HG03196 (cell line): Measurements from ENCODE around the gene ZNF124.

Source experiments
- ATAC-seq: cut with Tn5 transposase; IDR thresholded peaks from one replicate; pipeline ENCODE4 v1.9.1; 2021; ENCODE audit not compliant: unreplicated experiment

The ZNF124 gene

GRCh38 chr1:247114351-247115140 lies 57.3 kb downstream of the ZNF124 start:
- ATAC-seq = no peak

GRCh38 chr1:247113733-247114271 lies 58.0 kb downstream of the ZNF124 start:
- ATAC-seq = no peak

DNA sequence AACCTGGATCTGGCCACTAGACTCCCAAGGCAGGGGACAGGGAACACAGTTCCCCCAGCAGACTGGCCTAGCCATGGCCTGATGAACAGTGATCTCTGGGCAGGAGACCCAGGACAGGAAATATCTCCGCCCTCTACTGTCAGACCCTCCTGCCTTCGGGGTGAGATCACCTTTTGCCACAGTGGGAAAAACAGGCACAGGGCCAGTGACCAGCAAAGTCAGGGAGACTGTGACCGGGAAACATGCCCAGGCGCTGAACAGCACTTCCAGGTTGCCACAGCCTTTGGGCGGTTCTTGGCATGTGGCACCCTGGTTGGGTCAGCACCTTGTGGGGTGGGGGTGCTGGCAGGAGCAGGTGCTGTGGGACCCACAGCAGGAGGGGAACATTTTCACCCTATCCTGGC lies 58.7 kb downstream of the ZNF124 start:
- no peak for ATAC-seq

DNA sequence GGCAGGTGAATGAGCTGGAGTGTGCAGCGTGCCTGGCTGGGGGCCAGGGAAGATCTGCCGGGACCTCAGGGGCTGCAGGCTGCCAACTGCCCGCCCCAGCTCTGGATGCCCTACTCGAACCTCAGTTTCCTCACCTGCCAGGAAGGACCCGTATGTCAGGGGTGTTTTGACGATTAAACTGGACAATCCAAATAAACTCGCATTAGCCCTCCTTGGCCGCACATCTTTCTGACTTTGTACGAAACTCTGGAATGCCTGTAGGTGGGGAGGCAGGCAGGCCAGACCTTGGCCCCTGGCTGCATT lies 59.4 kb downstream of the ZNF124 start:
- no peak for ATAC-seq

- no peak for ATAC-seq
Measured at GRCh38 chr1:247111700-247112478, 59.9 kb downstream of the ZNF124 start.

DNA sequence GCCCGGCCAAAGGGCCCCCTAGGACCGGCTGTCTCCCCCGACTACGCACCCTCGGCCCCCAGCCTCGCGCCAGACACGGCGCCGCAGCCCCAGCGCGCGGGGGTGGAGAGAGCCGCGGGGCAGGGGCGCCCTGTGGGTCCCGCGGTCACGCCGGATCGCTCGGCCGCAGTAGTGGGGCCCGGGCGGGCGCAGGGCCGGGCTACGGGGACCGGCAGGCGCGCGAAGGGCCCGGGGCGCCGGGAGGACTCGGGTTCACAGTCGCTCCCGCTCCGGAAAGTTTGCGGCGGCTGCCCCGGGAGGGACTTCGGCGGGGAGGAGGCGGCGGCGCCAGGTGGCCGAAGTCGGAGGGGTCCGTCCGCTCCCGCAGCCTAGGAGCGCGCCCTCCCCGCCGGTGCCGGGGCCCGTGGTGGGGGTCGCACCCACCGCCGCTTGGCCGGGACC lies 60.5 kb downstream of the ZNF124 start:
- ATAC-seq = no peak

GRCh38 chr1:247110627-247111258 lies 61.1 kb downstream of the ZNF124 start:
- ATAC-seq = no peak

GRCh38 chr1:247107694-247108093 lies 64.1 kb downstream of the ZNF124 start:
- no peak for ATAC-seq

DNA sequence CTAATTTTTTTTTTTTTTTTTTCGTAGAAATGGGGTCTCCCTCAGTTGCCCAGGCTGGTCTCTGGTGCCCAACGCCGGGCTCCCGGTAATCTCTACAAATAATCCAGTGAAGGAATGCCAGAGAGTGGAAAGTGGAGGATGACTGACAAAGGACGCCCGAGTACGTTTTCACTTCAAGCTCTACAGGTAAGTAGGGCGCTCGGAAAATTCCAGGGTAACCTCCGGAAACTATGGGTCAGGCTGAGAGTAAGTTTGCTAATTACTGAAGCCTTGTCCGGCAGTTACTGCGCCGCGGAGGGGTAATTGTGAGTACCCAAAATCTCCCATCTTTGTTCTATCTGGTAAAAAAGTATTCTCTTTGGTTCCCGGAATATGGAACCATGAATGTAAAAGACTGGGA lies 65.9 kb downstream of the ZNF124 start:
- no peak for ATAC-seq
